Kidney (tissue), 14 donors: ENCODE measurements around the gene ATP11A. TPM values are rescaled to one million over a fixed set of nuclear protein-coding genes. Genes with fewer than 3 reads are reported as not detected.

Experiments
- DNase-seq, 5 donors: peaks; one replicate each; pipeline ENCODE4 v3.0.0-alpha.2; 2013 to 2020
- FAIRE-seq: peaks from 2 replicates; lab custom pipeline; 2012; peaks lifted over from hg19 to GRCh38; lab: Jason Lieb, UNC
- H3K27ac ChIP-seq, 2 donors: one replicate each; pipeline ENCODE4 v1.7.0; 2013; ENCODE audit warnings: low read depth in 2 of 2, low read length in 2 of 2, inconsistent platforms in 1 of 2
- H3K27me3 ChIP-seq: one replicate; pipeline ENCODE4 v1.7.1; 2013; ENCODE audit warnings: low read length, inconsistent platforms; ENCODE audit not compliant: control insufficient read depth, insufficient read depth
- H3K36me3 ChIP-seq, 3 donors: one replicate each; pipeline versions ENCODE4 v1.7.0 to v1.7.1; 2013; ENCODE audit warnings: low read length in 3 of 3, control low read depth in 1 of 3, inconsistent platforms in 1 of 3; ENCODE audit not compliant: insufficient read depth in 3 of 3, control insufficient read depth in 2 of 3
- H3K4me1 ChIP-seq, 3 donors: one replicate each; pipeline versions ENCODE4 v1.7.0 to v1.7.1; 2013; ENCODE audit warnings: low read length in 3 of 3, inconsistent platforms in 1 of 3, low read depth in 1 of 3; ENCODE audit not compliant: control insufficient read depth in 2 of 3, insufficient read depth in 2 of 3
- H3K4me3 ChIP-seq, 3 donors: one replicate each; pipeline versions ENCODE4 v1.7.0 to v1.8.1; 2013; ENCODE audit warnings: low read length in 3 of 3, control low read depth in 1 of 3, inconsistent platforms in 1 of 3
- H3K9ac ChIP-seq, 3 donors: one replicate each; pipeline versions ENCODE4 v1.7.0 to v1.7.1; 2013; ENCODE audit warnings: low read length in 3 of 3, control low read depth in 1 of 3, inconsistent platforms in 1 of 3
- H3K9me3 ChIP-seq, 3 donors: one replicate each; pipeline versions ENCODE4 v1.7.0 to v1.7.1; 2013; ENCODE audit warnings: low read length in 3 of 3, control low read depth in 1 of 3, inconsistent platforms in 1 of 3; ENCODE audit not compliant: control insufficient read depth in 2 of 3, insufficient read depth in 1 of 3
- CTCF ChIP-seq: IDR thresholded peaks from 3 replicates; pipeline ENCODE4 v1.5.1; 2012; ENCODE audit warnings: mild to moderate bottlenecking, moderate library complexity, borderline replicate concordance; ENCODE audit not compliant: insufficient read depth; ENCODE audit errors: extremely low read depth
- intact Hi-C: fragments of 100-400 bp; cut with DNase I; formaldehyde crosslinking; loops from one replicate; pipeline ENCODE4 v1.11.1; 2022
- polyA plus RNA-seq: library from polyadenylated mRNA; stranded (reverse); fragments of 350-450 nt; fragmentation: Illumina TruSeq; extraction: RNeasy Lipid Tissue Mini Kit (QIAGEN cat#74804); gene quantifications from one replicate; pipeline ENCODE4 v1.2.3, GENCODE V29; 2014; ENCODE audit warnings: low read depth, low replicate concordance; ENCODE audit not compliant: insufficient read depth
- total RNA-seq: library from RNA; stranded (reverse); fragmentation: NEBNext Ultra II Directional; extraction: Animal tissue kit (Norgen Biotek cat#: 25700); gene quantifications from one replicate; pipeline ENCODE4 v1.2.1, GENCODE V29; 2021
- donor health status: control.
- donor health status: control.
- donor health status: control.
- donor health status: control.
- donor health status: control.
- donor health status: DM: yes; HTN: yes; CAD: no.
- donor health status: Normal renal cell carcinoma (clear cell type).

ATP11A gene
- total and polyA plus RNA-seq, 2 donors from 2014 or later = 4.9 to 212 TPM

- DNase-seq (no peak), FAIRE-seq (no peak)
- H3K27me3 ChIP-seq = no peaks in the 10 kb centered on the region
- H3K9ac ChIP-seq = no peak overlapping the region
- no peaks in the 10 kb centered on the region for H3K4me1 ChIP-seq
- no peak overlapping the region for H3K27ac ChIP-seq
- TF ChIP-seq CTCF = no peak
- peak overlapping the region in 1 of 3 donors; percentile 27 for H3K4me3 ChIP-seq
- H3K9me3 ChIP-seq = no peaks in the 10 kb centered on the region
- H3K36me3 ChIP-seq = peaks cover 9 to 46% (median 32%) of the 10 kb centered on the region in 3 donors
- intact Hi-C loops = no loop called here
Measured at GRCh38 chr13:112831801-112832200, 142.0 kb downstream of the ATP11A start.

GRCh38 chr13:112832811-112833210, 143.0 kb downstream of the ATP11A start:
- TF ChIP-seq CTCF = no peak
- H3K36me3 ChIP-seq = peaks cover 9 to 41% (median 24%) of the 10 kb centered on the region in 3 donors

GRCh38 chr13:112833551-112834257, 143.9 kb downstream of the ATP11A start:
- DNase-seq = no peak
- no peak for FAIRE-seq
- H3K36me3 ChIP-seq = peaks cover 9 to 41% (median 22%) of the 10 kb centered on the region in 3 donors

More at GRCh38 chr13:112832811-112833210, 143.0 kb downstream of the ATP11A start:
- FAIRE-seq = no peak
- Histone ChIP-seq H3K9me3 (no peaks in the 10 kb centered on the region), H3K4me1 (no peaks in the 10 kb centered on the region), H3K4me3 (no peak overlapping the region), H3K27ac (no peak overlapping the region), H3K9ac (no peak overlapping the region), H3K27me3 (no peaks in the 10 kb centered on the region)
- no peak for DNase-seq
- intact Hi-C loops = no loop called here

More at GRCh38 chr13:112833551-112834257, 143.9 kb downstream of the ATP11A start:
- Histone ChIP-seq H3K9me3 (no peaks in the 10 kb centered on the region), H3K9ac (no peak overlapping the region), H3K27ac (no peak overlapping the region), H3K4me3 (no peak overlapping the region), H3K27me3 (no peaks in the 10 kb centered on the region), H3K4me1 (no peaks in the 10 kb centered on the region)
- no peak for TF ChIP-seq CTCF
- intact Hi-C loops = no loop called here
